Body of pancreas (tissue), 4 donors: ENCODE results near the gene PACS2.

Experiments used
- CTCF ChIP-seq, 7 experiments: fragments of 450-650 bp in 4 of 7; fragments of 200-600 bp in 3 of 7; sonication (generic) in 3 of 7; IDR thresholded peaks; one replicate each; pipeline ENCODE4 v1.5.1; 2016 to 2019; ENCODE audit warnings: antibody characterized with exemption in 7 of 7
- POLR2A ChIP-seq, 3 donors: fragments of 450-650 bp; IDR thresholded peaks; one replicate each; pipeline ENCODE4 v1.6.1; 2016; ENCODE audit warnings: antibody characterized with exemption in 3 of 3, mild to moderate bottlenecking in 2 of 3

DNA sequence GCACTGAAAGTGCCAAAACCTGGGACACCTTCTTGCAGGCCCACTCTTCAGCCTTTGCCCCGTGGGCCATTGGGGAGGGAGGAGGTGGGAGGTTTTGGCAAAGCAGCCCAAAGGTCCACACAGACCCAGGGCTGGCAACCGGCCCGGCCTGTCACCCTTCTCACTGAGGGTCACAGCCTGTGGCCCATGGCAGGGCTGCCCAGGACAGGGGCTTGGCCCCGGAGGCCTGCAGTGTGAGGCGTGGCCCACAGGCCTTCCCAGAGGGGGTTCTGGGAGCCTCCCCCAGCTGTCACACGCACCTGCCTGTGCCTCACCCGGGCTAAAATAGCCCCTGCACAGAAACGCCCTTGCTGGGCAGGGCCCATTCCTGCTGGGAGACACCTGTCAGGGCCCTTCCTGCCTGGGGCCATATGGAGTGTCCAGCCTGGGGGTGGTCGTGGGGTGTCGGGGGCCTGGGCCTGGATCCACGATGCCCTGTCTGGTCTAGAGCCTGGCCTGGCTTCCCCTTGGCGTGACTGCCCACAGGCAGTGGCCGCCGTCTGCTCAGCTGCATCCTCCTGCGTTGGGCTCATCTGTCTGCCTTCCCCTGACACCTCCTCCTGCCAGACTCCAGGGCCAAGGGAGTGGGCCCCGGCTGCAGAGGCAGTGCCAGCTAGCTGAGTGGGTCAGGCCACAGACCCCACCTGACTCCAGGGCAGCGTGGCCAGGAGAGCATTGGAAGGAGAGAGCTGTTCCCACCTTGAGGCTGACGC is 19.2 kb downstream of the PACS2 start:
- no peak for TF ChIP-seq POLR2A (IDR thresholded peaks at IDR 0.05)
- no peak for TF ChIP-seq CTCF (IDR thresholded peaks at IDR 0.05)
